HepG2 (cell line): ENCODE results near the gene SYT1. TPM values are rescaled to one million over a fixed set of nuclear protein-coding genes. Genes with fewer than 3 reads are reported as not detected.

ENCODE experiments used
- ATAC-seq: fragments of 200-7000 bp; cut with Tn5 transposase; 3 replicates; pipeline ENCODE4 v1.9.1; 2020; ENCODE audit warnings: mild to moderate bottlenecking, moderate library complexity
- BruUV-seq: library from RNA; stranded (reverse); fragments of 400-500 nt; replicated peaks from 2 replicates; lab custom pipeline; 2021; lab: Mats Ljungman, UMichigan
- CTCF ChIA-PET: fragments of 300-600 bp; formaldehyde crosslinking; extraction: SDS; loops from one replicate; lab custom pipeline; 2021; ENCODE audit warnings: low total read pairs, inconsistent platforms, low intra/inter-chr PET ratio; lab: Yijun Ruan, JAX
- POLR2A ChIA-PET: fragments of 350-600 bp; sonication (Branson Sonifier 250); formaldehyde crosslinking; loops from one replicate; lab custom pipeline; 2020; ENCODE audit warnings: antibody characterized with exemption, inconsistent platforms; lab: Yijun Ruan, JAX
- DNase-seq: peaks from one replicate; pipeline ENCODE4 v3.0.0-alpha.2; 2015; ENCODE audit warnings: low spot score
- FAIRE-seq: peaks from 3 replicates; lab custom pipeline; 2011; peaks lifted over from hg19 to GRCh38; lab: Jason Lieb, UNC
- H2AFZ ChIP-seq: one replicate; pipeline ENCODE4 v1.6.1; 2011; ENCODE audit warnings: low read length, inconsistent platforms
- H3K27ac ChIP-seq: fragments of 300-600 bp; 3 replicates; pipeline ENCODE4 v1.8.0; 2011; ENCODE audit warnings: mixed run types, mild to moderate bottlenecking, mixed read lengths, low read length, inconsistent platforms; ENCODE audit not compliant: insufficient read depth; ENCODE audit errors: extremely low read length
- H3K27me3 ChIP-seq, 2 experiments: fragments of 200-600 bp in 1 of 2; 2 replicates in 1 of 2; 3 replicates in 1 of 2; pipeline versions ENCODE4 v1.6.0 to v1.8.0; 2011; ENCODE audit warnings: low read length in 2 of 2, mild to moderate bottlenecking in 2 of 2, moderate library complexity in 2 of 2, inconsistent platforms in 1 of 2; ENCODE audit not compliant: insufficient read depth in 2 of 2, control insufficient read depth in 1 of 2
- H3K36me3 ChIP-seq, 2 experiments: fragments of 200-600 bp in 1 of 2; replicated peaks in 1 of 2; 2 replicates in 1 of 2; 3 replicates in 1 of 2; pipeline versions ENCODE4 v1.5.1 to v1.8.0; 2011; ENCODE audit warnings: low read length in 2 of 2, inconsistent platforms in 1 of 2; ENCODE audit not compliant: insufficient read depth in 2 of 2, control insufficient read depth in 1 of 2
- H3K4me1 ChIP-seq: 2 replicates; pipeline ENCODE4 v1.5.1; 2012; ENCODE audit warnings: low read length, inconsistent platforms; ENCODE audit not compliant: insufficient read depth
- H3K4me2 ChIP-seq: 2 replicates; pipeline ENCODE4 v1.6.0; 2011; ENCODE audit warnings: low read depth, low read length, inconsistent platforms
- H3K4me3 ChIP-seq, 3 experiments: fragments of 200-600 bp in 1 of 3; sonication (generic), shearing (Covaris generic) in 1 of 3; replicated peaks in 1 of 3; 2 replicates each; pipeline ENCODE4 v1.5.1; 2011 to 2016; ENCODE audit warnings: low read length in 3 of 3, inconsistent platforms in 2 of 3, low read depth in 2 of 3, mild to moderate bottlenecking in 2 of 3, control low read depth in 1 of 3, mixed read lengths in 1 of 3; ENCODE audit not compliant: insufficient read depth in 1 of 3
- H3K79me2 ChIP-seq: one replicate; pipeline ENCODE4 v1.6.1; 2011; ENCODE audit warnings: low read length, inconsistent platforms; ENCODE audit not compliant: insufficient read depth
- H3K9ac ChIP-seq: 2 replicates; pipeline ENCODE4 v1.6.0; 2011; ENCODE audit warnings: mild to moderate bottlenecking, low read depth, low read length, inconsistent platforms; ENCODE audit not compliant: insufficient read depth
- H3K9me3 ChIP-seq: 2 replicates; pipeline ENCODE4 v1.5.1; 2012; ENCODE audit warnings: mild to moderate bottlenecking, low read length
- H4K20me1 ChIP-seq: 2 replicates; pipeline ENCODE4 v1.6.0; 2011; ENCODE audit warnings: inconsistent platforms, mild to moderate bottlenecking, low read length, moderate library complexity; ENCODE audit not compliant: insufficient read depth
- ELF4 ChIP-seq: sonication (generic); formaldehyde crosslinking; IDR thresholded peaks from 2 replicates; pipeline ENCODE4 v1.5.0; 2020; ENCODE audit warnings: missing genetic modification reagents, mild to moderate bottlenecking, moderate library complexity, borderline replicate concordance
- FOXP1 ChIP-seq, 2 experiments: fragments of 450-650 bp in 1 of 2; IDR thresholded peaks; 2 replicates each; pipeline ENCODE4 v1.6.1; 2017 to 2018; ENCODE audit warnings: antibody characterized with exemption in 1 of 2
- MTF2 ChIP-seq: sonication (generic); formaldehyde crosslinking; IDR thresholded peaks from 2 replicates; pipeline ENCODE4 v1.5.0; 2020; ENCODE audit warnings: missing genetic modification reagents, borderline replicate concordance
- MXD4 ChIP-seq: IDR thresholded peaks from 2 replicates; pipeline ENCODE4 v1.6.1; 2016; ENCODE audit warnings: mild to moderate bottlenecking, missing biosample characterization, missing genetic modification reagents
- NAIF1 ChIP-seq: sonication (generic); formaldehyde crosslinking; IDR thresholded peaks from 2 replicates; pipeline ENCODE4 v1.5.0; 2020; ENCODE audit warnings: mild to moderate bottlenecking, missing genetic modification reagents, borderline replicate concordance
- NFE2 ChIP-seq: sonication (generic); formaldehyde crosslinking; IDR thresholded peaks from 2 replicates; pipeline ENCODE4 v1.4.0; 2020; ENCODE audit warnings: missing genetic modification reagents
- RORA ChIP-seq: sonication (generic); formaldehyde crosslinking; IDR thresholded peaks from 2 replicates; pipeline ENCODE4 v1.5.0; 2020; ENCODE audit warnings: mild to moderate bottlenecking, missing genetic modification reagents, moderate library complexity
- ZNF20 ChIP-seq: sonication (generic); formaldehyde crosslinking; IDR thresholded peaks from 2 replicates; pipeline ENCODE4 v1.4.0; 2020; ENCODE audit warnings: mild to moderate bottlenecking, moderate library complexity, missing genetic modification reagents
- ZNF713 ChIP-seq: sonication (generic); formaldehyde crosslinking; IDR thresholded peaks from 2 replicates; pipeline ENCODE4 v1.4.0; 2020; ENCODE audit warnings: mild to moderate bottlenecking, missing genetic modification reagents
- ZXDC ChIP-seq: sonication (generic); formaldehyde crosslinking; IDR thresholded peaks from 2 replicates; pipeline ENCODE4 v1.5.0; 2020; ENCODE audit warnings: mild to moderate bottlenecking, missing genetic modification reagents
- WGBS: methylation state at CpG from one replicate; pipeline ENCODE4 v1.1.6; 2017; ENCODE audit warnings: low lambda C conversion rate; 5-methylcytosine and 5-hydroxymethylcytosine counted together
- in situ Hi-C: cut with HindIII; loops from 2 replicates; pipeline ENCODE4 v1.10.0; 2017; ENCODE audit warnings: low pct_unique_long_range_greater_than_20kb; ENCODE audit not compliant: extremely low pct_ligation_motif_present
- intact Hi-C: fragments of 100-400 bp; cut with micrococcal nuclease; formaldehyde crosslinking; loops from one replicate; pipeline ENCODE4 v1.10.0; 2022; ENCODE audit not compliant: unreplicated experiment
- polyA plus RNA-seq, 8 experiments: library from polyadenylated mRNA; depleted of rRNA in 3 of 8; stranded (reverse) in 7 of 8; unstranded in 1 of 8; fragments of >200 nt; fragmentation: Illumina TruSeq in 4 of 8; extraction: Trizol in 4 of 8; gene quantifications; 2 replicates each; pipeline versions ENCODE4 v1.2.1 to v1.2.3, GENCODE V29; 2011 to 2016; ENCODE audit warnings: low read depth in 4 of 8, missing spikeins in 1 of 8, mixed read lengths in 1 of 8; ENCODE audit not compliant: insufficient read depth in 1 of 8
- total RNA-seq, 5 experiments: library from RNA; depleted of rRNA; stranded (reverse); fragments of >200 nt; fragmentation: Illumina TruSeq; extraction: Trizol; gene quantifications; 2 replicates each; pipeline ENCODE4 v1.2.3, GENCODE V29; 2016; ENCODE audit warnings: low read depth in 1 of 5
- TF ChIP-seq, protein P1 (sequence below): sonication (generic); formaldehyde crosslinking; IDR thresholded peaks from 2 replicates; pipeline ENCODE4 v1.9.0; 2021; ENCODE audit warnings: missing genetic modification reagents, mild to moderate bottlenecking, borderline replicate concordance
- TF ChIP-seq, protein P2 (sequence below): sonication (generic); formaldehyde crosslinking; IDR thresholded peaks from 2 replicates; pipeline ENCODE4 v1.5.0; 2020; ENCODE audit warnings: missing genetic modification reagents
- TF ChIP-seq, protein P3 (sequence below): sonication (generic); formaldehyde crosslinking; IDR thresholded peaks from 2 replicates; pipeline ENCODE4 v1.4.0; 2020; ENCODE audit warnings: mild to moderate bottlenecking, missing genetic modification reagents

SYT1 gene
- total and polyA plus RNA-seq, 2 of the 13 experiments (the other 11 are each of a cell fraction or from before 2014, with no cell fraction given): not detected

DNA sequence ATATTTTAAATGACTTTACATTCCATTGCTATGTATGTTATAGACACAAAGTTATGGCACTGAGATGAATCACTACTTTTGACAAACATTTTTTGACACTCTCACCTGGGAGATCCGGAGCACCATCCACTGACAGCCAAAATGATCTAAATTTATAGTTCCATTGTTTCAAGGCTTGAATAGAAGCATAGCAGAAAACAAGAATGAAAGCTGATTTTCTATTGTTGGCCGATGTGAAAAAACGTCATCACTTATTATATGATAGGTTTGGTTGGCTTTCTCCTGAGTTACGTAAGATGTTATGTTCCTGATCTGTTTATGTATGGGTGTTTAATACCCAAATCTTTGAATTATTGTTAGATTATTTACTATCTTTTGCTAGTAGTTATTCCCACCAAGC, 520.0 kb downstream of the SYT1 start (continued):
- no peak for TF ChIP-seq ELF4 (CRISPR knock-in tag)
- TF ChIP-seq, protein P1, sequence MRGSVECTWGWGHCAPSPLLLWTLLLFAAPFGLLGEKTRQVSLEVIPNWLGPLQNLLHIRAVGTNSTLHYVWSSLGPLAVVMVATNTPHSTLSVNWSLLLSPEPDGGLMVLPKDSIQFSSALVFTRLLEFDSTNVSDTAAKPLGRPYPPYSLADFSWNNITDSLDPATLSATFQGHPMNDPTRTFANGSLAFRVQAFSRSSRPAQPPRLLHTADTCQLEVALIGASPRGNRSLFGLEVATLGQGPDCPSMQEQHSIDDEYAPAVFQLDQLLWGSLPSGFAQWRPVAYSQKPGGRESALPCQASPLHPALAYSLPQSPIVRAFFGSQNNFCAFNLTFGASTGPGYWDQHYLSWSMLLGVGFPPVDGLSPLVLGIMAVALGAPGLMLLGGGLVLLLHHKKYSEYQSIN: no peak
- no peak for TF ChIP-seq MXD4 (CRISPR knock-in tag)
- TF ChIP-seq MTF2 (CRISPR knock-in tag): no peak
- TF ChIP-seq FOXP1 (IDR thresholded peaks at IDR 0.05): no peak
- no peak for TF ChIP-seq FOXP1 (CRISPR knock-in tag; IDR thresholded peaks at IDR 0.05)
- TF ChIP-seq, all 625 proteins: peak for 0

- DNase-seq (no peak), FAIRE-seq (no peak), ATAC-seq (no peak)
- Histone ChIP-seq H3K9me3 (no peaks in the 10 kb centered on the region), H2AFZ (no peak overlapping the region), H3K79me2 (no peaks in the 10 kb centered on the region), H3K4me3 (no peak overlapping the region), H3K4me2 (no peak overlapping the region), H4K20me1 (no peaks in the 10 kb centered on the region), H3K27ac (no peak overlapping the region), H3K27me3 (no peaks in the 10 kb centered on the region), H3K9ac (no peak overlapping the region), H3K4me1 (no peaks in the 10 kb centered on the region), H3K36me3 (no peaks in the 10 kb centered on the region)
- BruUV-seq: no TSS peak
- in situ Hi-C loops: no loop called here
- CTCF ChIA-PET: no interaction called here
- intact Hi-C loops: no loop called here
- TF ChIP-seq NFE2 (CRISPR knock-in tag): no peak
- 12% methylated on average over 1 of the region's 1 CpG for WGBS
- POLR2A ChIA-PET: no interaction called here
These were observed 523.4 kb downstream of the SYT1 start for GRCh38 chr12:79388011-79388410.

- H4K20me1 ChIP-seq: no peaks in the 10 kb centered on the region
- H3K9ac ChIP-seq: no peak overlapping the region
- no peaks in the 10 kb centered on the region for H3K36me3 ChIP-seq
- H3K9me3 ChIP-seq: no peaks in the 10 kb centered on the region
- H3K4me1 ChIP-seq: no peaks in the 10 kb centered on the region
- H3K27me3 ChIP-seq: no peaks in the 10 kb centered on the region
- no TSS peak for BruUV-seq
- in situ Hi-C loops: no loop called here
- FAIRE-seq (no peak), ATAC-seq (no peak), DNase-seq (no peak)
- 2% methylated on average over 2 of the region's 2 CpGs for WGBS
- H3K4me2 ChIP-seq: no peak overlapping the region
- no peak overlapping the region for H3K4me3 ChIP-seq
- H2AFZ ChIP-seq: no peak overlapping the region
- ChIA-PET CTCF (no interaction called here), POLR2A (no interaction called here)
- no peaks in the 10 kb centered on the region for H3K79me2 ChIP-seq
- intact Hi-C loops: no loop called here
- no peak overlapping the region for H3K27ac ChIP-seq
- TF ChIP-seq NAIF1 (no peak), RORA (no peak), ZNF20 (CRISPR knock-in tag) (no peak), ZNF713 (no peak), ZXDC (CRISPR knock-in tag) (no peak)
- TF ChIP-seq, protein P2, sequence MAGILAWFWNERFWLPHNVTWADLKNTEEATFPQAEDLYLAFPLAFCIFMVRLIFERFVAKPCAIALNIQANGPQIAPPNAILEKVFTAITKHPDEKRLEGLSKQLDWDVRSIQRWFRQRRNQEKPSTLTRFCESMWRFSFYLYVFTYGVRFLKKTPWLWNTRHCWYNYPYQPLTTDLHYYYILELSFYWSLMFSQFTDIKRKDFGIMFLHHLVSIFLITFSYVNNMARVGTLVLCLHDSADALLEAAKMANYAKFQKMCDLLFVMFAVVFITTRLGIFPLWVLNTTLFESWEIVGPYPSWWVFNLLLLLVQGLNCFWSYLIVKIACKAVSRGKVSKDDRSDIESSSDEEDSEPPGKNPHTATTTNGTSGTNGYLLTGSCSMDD: no peak
- TF ChIP-seq, protein P3, sequence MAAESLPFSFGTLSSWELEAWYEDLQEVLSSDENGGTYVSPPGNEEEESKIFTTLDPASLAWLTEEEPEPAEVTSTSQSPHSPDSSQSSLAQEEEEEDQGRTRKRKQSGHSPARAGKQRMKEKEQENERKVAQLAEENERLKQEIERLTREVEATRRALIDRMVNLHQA: no peak
These were observed 529.3 kb downstream of the SYT1 start for GRCh38 chr12:79393842-79394241.
